Glutamatergic neuron (in vitro differentiated cells): ENCODE measurements around the gene RFK. TPM values are rescaled to one million over a fixed set of nuclear protein-coding genes. Genes with fewer than 3 reads are reported as not detected.
A peak's percentile ranks its signal among the peaks of the same experiment; 100 is the strongest.
"Not testable (repeated sequence)": the region's sequence is repeated elsewhere in the genome, so short reads cannot be mapped to it uniquely, and the experiment has no call there.

Source experiments
- DNase-seq: peaks from one replicate; pipeline ENCODE4 v3.0.0; 2022
- H3K27ac Mint-ChIP-seq: one replicate; pipeline ENCODE4 v1.8.0; 2020; ENCODE audit warnings: mild to moderate bottlenecking, mixed read lengths, inconsistent platforms; ENCODE audit not compliant: unreplicated experiment
- H3K27me3 Mint-ChIP-seq: one replicate; pipeline ENCODE4 v1.8.0; 2020; ENCODE audit warnings: mild to moderate bottlenecking, moderate library complexity, mixed read lengths, inconsistent platforms; ENCODE audit not compliant: unreplicated experiment
- H3K36me3 Mint-ChIP-seq: one replicate; pipeline ENCODE4 v1.8.0; 2020; ENCODE audit warnings: mild to moderate bottlenecking, mixed read lengths, inconsistent platforms; ENCODE audit not compliant: unreplicated experiment
- H3K4me1 Mint-ChIP-seq: one replicate; pipeline ENCODE4 v1.8.0; 2020; ENCODE audit warnings: mild to moderate bottlenecking, low read depth, mixed read lengths, inconsistent platforms; ENCODE audit not compliant: unreplicated experiment
- H3K4me3 Mint-ChIP-seq: one replicate; pipeline ENCODE4 v1.8.0; 2020; ENCODE audit warnings: mild to moderate bottlenecking, mixed read lengths, inconsistent platforms; ENCODE audit not compliant: unreplicated experiment
- H3K9me3 Mint-ChIP-seq: one replicate; pipeline ENCODE4 v1.8.0; 2020; ENCODE audit warnings: mild to moderate bottlenecking, moderate library complexity, mixed read lengths, inconsistent platforms; ENCODE audit not compliant: unreplicated experiment
- CTCF ChIP-seq: fragments of 200-600 bp; sonication (generic); IDR thresholded peaks from one replicate; pipeline ENCODE4 v1.5.0; 2021; ENCODE audit not compliant: partially characterized antibody, unreplicated experiment
- long read RNA-seq: library from polyadenylated mRNA; unstranded; transcript quantifications from one replicate; pipeline ENCODE4 v2.0.0, GENCODE V29; 2020; ENCODE audit not compliant: unreplicated experiment
- total RNA-seq: library from RNA; stranded (reverse); fragmentation: NEBNext Ultra II Directional; extraction: Animal tissue kit (Norgen Biotek cat#: 25700); gene quantifications from one replicate; pipeline ENCODE4 v1.2.1, GENCODE V29; 2021; ENCODE audit not compliant: unreplicated experiment

Gene RFK
- 12.7 TPM for total RNA-seq
- long read RNA-seq, partial matches to known transcripts = 0 of 5 reads
- long read RNA-seq, other reads (novel, unspliced or antisense) = 1 of 5 reads

- no peak for TF ChIP-seq CTCF
- Mint-ChIP-seq H3K9me3 (peaks cover 7% of the 10 kb centered on the region), H3K27me3 (no peaks in the 10 kb centered on the region), H3K36me3 (no peaks in the 10 kb centered on the region), H3K4me3 (peak within 1 kb of the TSS; percentile 96), H3K4me1 (no peaks in the 10 kb centered on the region), H3K27ac (peak within 1 kb of the TSS; percentile 90)
- peak; percentile 99 for DNase-seq
Observed at GRCh38 chr9:76394195-76394959, at the start of gene RFK. Gene RFK, minus strand, starts transcription at chr9:76394426. Its CDS starts 255 bp downstream, at chr9:76394171.

- H3K27me3 Mint-ChIP-seq = peaks cover 1% of the 10 kb centered on the region
- DNase-seq = no peak
- H3K27ac Mint-ChIP-seq = no peak overlapping the region
- peaks cover 5% of the 10 kb centered on the region for H3K36me3 Mint-ChIP-seq
- no peak overlapping the region for H3K4me3 Mint-ChIP-seq
- no peaks in the 10 kb centered on the region for H3K4me1 Mint-ChIP-seq
- H3K9me3 Mint-ChIP-seq = peaks cover 1% of the 10 kb centered on the region
- no peak for TF ChIP-seq CTCF
Observed at GRCh38 chr9:76443887-76444286, 49.7 kb upstream of the RFK start.

GRCh38 chr9:76441551-76442322 is 47.5 kb upstream of the RFK start:
- Mint-ChIP-seq H3K9me3 (peaks cover 1% of the 10 kb centered on the region), H3K36me3 (peaks cover 5% of the 10 kb centered on the region), H3K27ac (no peak overlapping the region), H3K4me3 (no peak overlapping the region), H3K4me1 (no peaks in the 10 kb centered on the region), H3K27me3 (peaks cover 1% of the 10 kb centered on the region)
- DNase-seq = no peak
- no peak for TF ChIP-seq CTCF

- no peak overlapping the region for H3K27ac Mint-ChIP-seq
- H3K9me3 Mint-ChIP-seq = peaks cover 1% of the 10 kb centered on the region
- no peak for DNase-seq
- no peaks in the 10 kb centered on the region for H3K4me1 Mint-ChIP-seq
- peaks cover 1% of the 10 kb centered on the region for H3K27me3 Mint-ChIP-seq
- H3K36me3 Mint-ChIP-seq = peaks cover 5% of the 10 kb centered on the region
- TF ChIP-seq CTCF = no peak
- no peak overlapping the region for H3K4me3 Mint-ChIP-seq
Observed at GRCh38 chr9:76438841-76439588, 44.8 kb upstream of the RFK start.

- not testable (repeated sequence) for H3K27me3 Mint-ChIP-seq, H3K36me3 Mint-ChIP-seq, DNase-seq, H3K27ac Mint-ChIP-seq, H3K4me3 Mint-ChIP-seq, H3K4me1 Mint-ChIP-seq, H3K9me3 Mint-ChIP-seq
Observed at GRCh38 chr9:76437017-76437699, 42.9 kb upstream of the RFK start.

GRCh38 chr9:76434897-76435296 is 40.7 kb upstream of the RFK start:
- not testable (repeated sequence) for H3K4me1 Mint-ChIP-seq, H3K9me3 Mint-ChIP-seq, DNase-seq, H3K27me3 Mint-ChIP-seq, H3K27ac Mint-ChIP-seq, H3K36me3 Mint-ChIP-seq, H3K4me3 Mint-ChIP-seq
